AG09309 (cell line): Measurements from ENCODE around the gene EXOC3.
"Not testable (repeated sequence)": the region's sequence is repeated elsewhere in the genome, so short reads cannot be mapped to it uniquely, and the experiment has no call there.

Experiments
- DNase-seq: peaks from one replicate; pipeline ENCODE4 v3.0.0-alpha.2; 2010; ENCODE audit warnings: low read depth
- H3K4me3 ChIP-seq: 2 replicates; pipeline ENCODE4 v1.5.1; 2011; ENCODE audit warnings: mild to moderate bottlenecking, low read depth, low read length, moderate library complexity; ENCODE audit not compliant: control insufficient read depth
- TF ChIP-seq, protein P1 (sequence below): IDR thresholded peaks from 2 replicates; pipeline ENCODE4 v1.5.1; 2011; ENCODE audit warnings: mild to moderate bottlenecking, low read depth, low read length, inconsistent platforms; ENCODE audit not compliant: insufficient read depth, control insufficient read depth; ENCODE audit errors: missing control alignments

Gene EXOC3

DNA sequence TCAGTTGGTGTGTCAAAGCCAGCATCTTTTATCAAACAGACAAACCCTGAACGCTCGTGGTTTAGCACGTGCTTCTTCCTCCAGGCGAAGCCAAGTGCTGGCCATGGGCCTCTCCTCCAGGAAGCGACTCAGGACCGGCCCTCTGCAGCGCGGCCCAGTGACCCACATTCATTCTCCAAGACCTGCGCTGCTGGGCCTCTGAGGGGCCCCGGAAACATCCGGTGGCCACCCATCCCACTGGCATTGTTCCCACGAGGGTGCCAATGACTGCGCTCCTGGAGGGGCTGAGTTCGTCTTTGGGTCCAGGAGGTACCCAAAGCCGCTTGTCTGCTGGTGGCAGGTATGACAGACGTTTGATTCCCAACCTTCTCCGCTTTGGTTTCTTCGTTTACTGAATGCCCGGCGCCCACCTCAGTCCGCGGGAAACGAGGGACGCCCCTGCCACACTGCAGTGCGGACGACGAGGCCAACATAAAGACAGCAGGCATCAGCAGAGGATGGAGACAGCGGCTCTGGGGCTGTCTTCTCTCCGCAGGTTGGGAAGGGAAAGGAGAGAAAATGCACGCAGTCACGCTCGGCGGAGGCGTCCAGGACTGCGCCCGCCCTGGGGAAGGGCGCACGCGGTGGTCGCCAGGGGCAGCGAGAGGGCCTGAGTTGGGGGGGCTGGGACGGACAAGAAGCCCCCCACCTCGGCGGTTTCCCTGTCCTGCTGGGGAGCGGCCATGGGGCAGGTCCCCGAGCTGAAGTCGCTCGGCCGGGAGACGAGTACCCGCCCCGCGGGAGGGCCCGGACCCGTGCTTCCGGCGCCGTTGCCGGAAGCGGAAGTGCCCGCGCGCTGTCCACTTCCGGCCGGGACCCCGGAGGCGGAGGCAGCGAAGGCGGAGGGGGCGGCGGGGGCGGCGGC, at the start of gene EXOC3:
Gene EXOC3 (plus strand): TSS at position 842 of the 904 bp plus-strand sequence. CDS start 3,030 bp downstream, outside the sequence.
- DNase-seq: no peak
- peak within 1 kb of the TSS; percentile 93 for H3K4me3 ChIP-seq
- TF ChIP-seq, protein P1, sequence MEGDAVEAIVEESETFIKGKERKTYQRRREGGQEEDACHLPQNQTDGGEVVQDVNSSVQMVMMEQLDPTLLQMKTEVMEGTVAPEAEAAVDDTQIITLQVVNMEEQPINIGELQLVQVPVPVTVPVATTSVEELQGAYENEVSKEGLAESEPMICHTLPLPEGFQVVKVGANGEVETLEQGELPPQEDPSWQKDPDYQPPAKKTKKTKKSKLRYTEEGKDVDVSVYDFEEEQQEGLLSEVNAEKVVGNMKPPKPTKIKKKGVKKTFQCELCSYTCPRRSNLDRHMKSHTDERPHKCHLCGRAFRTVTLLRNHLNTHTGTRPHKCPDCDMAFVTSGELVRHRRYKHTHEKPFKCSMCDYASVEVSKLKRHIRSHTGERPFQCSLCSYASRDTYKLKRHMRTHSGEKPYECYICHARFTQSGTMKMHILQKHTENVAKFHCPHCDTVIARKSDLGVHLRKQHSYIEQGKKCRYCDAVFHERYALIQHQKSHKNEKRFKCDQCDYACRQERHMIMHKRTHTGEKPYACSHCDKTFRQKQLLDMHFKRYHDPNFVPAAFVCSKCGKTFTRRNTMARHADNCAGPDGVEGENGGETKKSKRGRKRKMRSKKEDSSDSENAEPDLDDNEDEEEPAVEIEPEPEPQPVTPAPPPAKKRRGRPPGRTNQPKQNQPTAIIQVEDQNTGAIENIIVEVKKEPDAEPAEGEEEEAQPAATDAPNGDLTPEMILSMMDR: no peak

DNA sequence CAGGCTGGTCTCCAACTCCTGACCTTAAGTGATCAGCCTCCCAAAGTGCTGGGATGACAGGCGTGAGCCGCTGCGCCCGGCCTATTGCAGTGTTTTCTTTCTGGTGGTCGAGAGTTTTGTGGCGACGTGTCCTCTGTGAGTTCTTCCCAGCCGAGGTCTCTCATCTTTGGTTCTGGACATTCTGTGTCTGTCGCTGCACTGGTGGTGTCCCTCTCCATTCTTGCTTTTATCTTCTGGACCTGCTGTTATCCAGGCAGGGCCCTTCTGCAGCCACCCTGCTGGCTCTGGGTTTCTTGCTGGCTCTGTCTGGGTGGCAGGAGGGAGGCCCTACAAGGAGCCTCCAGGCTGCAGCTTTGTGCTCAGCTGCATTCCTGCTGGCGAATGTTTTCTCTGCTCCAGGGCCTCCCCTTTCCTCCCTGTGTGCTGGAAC, 49.1 kb upstream of the EXOC3 start:
- TF ChIP-seq, protein P1: no peak
- no peak overlapping the region for H3K4me3 ChIP-seq
- DNase-seq: no peak

DNA sequence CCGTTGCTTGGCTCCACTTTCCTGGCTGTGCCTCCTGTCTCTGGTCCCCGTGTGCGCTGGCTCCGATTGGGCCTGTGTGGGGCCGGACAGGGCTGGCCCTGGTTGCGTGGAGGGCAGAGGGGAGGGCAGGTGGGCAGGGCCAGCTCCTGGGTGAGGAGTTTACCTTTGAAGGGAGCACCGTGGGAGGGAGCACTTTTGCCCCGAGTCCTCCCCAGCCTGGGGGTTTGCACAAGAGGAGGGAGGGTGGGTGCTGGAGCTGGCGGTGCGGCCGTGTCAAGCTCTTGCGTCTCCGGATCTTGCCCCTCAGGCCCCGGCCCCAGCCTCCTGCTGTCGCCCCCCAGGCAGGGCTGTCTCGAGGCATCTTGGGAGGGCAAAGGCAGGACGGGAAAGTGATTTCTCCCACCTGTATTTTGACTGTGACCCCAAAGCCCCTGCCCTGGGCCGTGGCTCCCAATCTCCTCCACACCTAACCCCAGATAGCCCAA, 48.3 kb upstream of the EXOC3 start:
- TF ChIP-seq, protein P1: no peak

DNA sequence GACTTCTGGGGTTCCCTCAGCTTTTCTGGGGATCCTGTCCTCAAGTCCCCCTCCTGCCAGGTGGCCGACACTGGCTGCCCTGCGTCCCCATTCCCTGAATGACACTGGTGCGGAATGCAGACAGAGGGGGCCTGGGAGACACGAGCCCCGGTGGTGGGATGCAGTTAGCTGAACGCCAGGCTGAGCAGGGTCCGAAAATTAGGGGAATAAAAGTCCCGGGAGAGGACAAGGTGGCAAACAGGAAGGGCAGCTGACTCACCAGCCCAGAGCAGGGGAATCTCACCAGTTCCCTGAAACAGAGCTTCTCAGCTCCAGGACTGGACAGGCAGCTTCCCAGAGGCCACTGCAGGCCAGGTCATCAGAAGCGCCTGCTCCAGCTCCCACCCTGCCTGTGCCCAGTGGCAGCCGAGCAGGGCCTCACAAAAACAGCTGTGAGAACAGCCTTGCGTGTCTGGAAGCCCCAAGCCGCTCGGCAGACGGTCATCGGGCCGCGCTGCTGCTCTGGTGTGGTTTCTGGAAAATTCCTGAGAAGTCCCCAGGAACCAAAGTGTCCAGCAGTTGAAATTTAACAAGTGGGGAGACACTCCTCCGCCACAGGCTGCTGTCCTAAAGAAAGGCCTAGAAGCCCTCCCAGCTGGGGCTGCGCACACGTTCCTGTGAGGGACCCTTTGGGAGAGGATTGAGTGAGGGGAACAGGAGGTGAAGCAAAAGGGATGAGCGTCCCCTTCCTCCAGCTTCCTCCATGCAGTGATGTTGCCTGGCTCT, 47.6 kb upstream of the EXOC3 start:
- TF ChIP-seq, protein P1: no peak
- peak; percentile 92 for DNase-seq
- H3K4me3 ChIP-seq: no peak overlapping the region

More for the DNA sequence above, 48.3 kb upstream of the EXOC3 start:
- no peak for DNase-seq
- no peak overlapping the region for H3K4me3 ChIP-seq

DNA sequence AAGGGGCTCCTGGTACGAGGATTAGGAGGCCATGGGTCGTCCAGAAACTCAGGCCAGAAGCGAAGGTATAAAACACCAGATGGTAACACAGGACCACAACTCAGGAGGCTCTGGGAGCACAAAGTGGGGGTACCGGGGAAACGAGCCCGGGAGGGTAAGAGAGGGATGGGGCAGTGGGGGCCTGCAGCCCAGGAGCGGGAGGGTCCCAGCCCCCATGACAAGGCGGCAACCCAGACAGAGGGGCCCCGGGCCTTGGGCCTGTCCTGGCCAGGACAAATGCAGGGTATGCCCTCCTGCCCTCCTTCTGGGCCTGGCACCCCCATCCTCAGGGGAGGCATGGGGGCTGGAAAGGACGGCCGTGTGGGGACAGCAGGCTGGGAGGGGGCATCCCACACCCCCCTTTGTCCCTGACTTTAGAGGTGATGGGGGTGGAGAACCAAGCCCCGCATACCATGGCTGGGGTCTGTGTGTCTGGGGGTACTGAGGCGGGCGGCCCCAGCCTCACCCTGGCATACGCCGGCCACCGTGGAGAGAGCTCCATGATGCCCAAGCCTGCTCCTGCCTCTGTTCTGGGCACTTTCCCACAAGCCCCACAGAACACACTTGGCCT, 47.0 kb upstream of the EXOC3 start:
- TF ChIP-seq, protein P1: no peak
- DNase-seq: no peak
- H3K4me3 ChIP-seq: no peak overlapping the region

DNA sequence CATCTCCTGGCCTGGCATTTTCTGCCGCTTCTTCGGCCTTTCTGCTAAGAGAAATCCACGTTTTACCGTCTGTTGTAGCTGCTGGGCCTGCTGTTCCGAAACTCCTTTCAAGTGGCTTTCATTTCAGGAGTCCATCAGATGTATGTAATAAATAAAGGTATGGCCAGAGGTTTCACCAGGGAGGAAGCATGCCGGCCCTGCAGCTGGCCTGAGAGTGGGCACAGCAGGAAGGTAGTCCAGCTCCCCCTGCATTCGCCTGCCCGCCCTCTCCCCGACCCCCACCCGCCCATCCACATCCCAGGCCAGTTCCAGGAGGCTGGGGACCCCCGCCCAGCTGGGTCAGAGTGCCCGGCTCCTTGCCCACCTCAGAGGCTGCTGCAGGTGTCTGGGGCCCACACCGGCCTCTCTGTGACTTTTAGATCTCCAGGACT, 46.4 kb upstream of the EXOC3 start:
- TF ChIP-seq, protein P1: no peak
- DNase-seq: no peak
- H3K4me3 ChIP-seq: no peak overlapping the region

DNA sequence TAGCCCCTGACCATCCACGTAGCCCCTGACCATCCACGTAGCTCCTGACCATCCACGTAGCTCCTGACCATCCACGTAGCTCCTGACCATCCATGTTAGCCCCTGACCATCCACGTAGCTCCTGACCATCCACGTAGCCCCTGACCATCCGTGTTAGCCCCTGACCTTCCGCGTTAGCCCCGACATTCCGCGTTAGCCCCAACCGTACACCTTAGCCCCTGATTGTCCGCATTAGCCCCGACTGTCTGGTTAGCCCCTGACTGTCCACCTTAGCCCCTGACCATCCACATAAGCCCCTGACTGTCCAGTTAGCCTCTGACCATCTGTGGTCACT, 44.9 kb upstream of the EXOC3 start:
- H3K4me3 ChIP-seq, DNase-seq: not testable (repeated sequence)
